Diencephalon (tissue), 1 donor: ENCODE measurements around the gene TYR. TPM values are rescaled to one million over a fixed set of nuclear protein-coding genes. Genes with fewer than 3 reads are reported as not detected.

ENCODE experiments used
- total RNA-seq: library from RNA; depleted of rRNA; stranded (reverse); fragments of >200 nt; gene quantifications from one replicate; pipeline ENCODE4 v1.2.3, GENCODE V29; 2014

TYR gene
- not detected for total RNA-seq

GRCh38 chr11:89177691-89178231, at the start of gene TYR:
TYR (plus strand) TSS chr11:89177875; CDS start chr11:89177954, 79 bp downstream.

Other genes starting within 250 kb of the TYR start
- 178 TPM for gene GRM5, start 111.9 kb upstream of the TYR start, total RNA-seq